Amniotic epithelial cell (primary cell): ENCODE data around the gene UFSP2.
A peak's percentile ranks its signal among the peaks of the same experiment; 100 is the strongest.
"Not testable (repeated sequence)": the region's sequence is repeated elsewhere in the genome, so short reads cannot be mapped to it uniquely, and the experiment has no call there.

Source experiments
- DNase-seq: peaks from one replicate; pipeline ENCODE4 v3.0.0-alpha.2; 2010; ENCODE audit warnings: low read depth

UFSP2 gene

DNA sequence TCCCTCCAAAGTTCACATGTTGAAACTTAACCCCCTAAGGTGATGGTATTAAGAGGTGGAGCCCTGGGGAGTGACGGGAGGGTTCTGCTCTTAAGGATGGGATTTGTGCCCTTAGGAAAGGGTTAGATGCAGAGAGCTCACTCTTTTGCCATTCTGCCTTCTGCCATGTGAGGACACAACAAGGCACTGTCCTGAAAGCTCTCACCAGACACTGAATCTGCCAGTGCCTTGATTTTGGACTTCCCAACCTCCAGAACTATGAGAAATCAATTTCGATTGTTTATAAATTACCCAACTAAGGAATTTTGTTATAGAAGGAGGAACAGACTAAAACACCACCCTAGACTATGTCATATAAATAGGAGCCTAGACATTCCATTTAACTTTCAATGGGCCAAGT is 41.7 kb downstream of the UFSP2 start:
- no peak for DNase-seq

DNA sequence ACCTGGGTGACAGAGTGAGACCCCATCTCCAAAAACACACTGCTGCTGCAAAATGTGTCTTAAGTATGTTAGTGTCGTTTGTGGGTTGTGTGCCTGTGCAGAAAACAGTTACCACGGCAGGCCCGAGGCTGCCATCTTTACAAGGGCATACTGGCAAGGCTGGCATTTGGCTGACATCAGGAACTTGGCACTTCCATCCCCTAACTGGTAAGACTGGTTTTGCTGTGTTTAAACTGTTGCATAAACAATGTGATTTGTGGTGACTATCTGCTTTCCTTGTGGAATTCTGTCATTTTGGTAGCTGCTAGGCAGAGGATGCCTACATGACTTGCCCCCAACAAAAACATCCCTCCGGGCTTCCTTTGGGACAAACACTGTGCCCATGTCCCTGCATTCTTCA is 42.3 kb downstream of the UFSP2 start:
- DNase-seq: no peak

DNA sequence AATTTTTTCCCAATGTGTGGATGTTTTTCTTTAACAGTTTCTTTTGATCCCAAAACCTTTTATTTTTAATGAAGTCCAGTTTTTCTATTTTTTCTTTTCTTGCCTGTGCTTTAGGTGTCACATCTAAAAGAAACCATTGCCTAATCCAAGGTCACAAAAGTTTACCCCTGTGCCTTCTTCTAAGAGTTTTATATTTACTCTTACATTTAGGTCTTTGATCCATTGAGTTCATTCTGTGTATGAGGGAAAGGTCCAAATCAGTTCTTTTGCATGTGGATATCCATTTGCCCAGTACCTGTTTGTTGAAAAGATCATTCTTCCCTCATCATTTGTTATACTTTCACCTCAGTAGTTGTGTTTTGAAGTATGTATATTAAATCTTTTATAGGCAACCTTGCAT is 43.0 kb downstream of the UFSP2 start:
- DNase-seq: no peak

DNA sequence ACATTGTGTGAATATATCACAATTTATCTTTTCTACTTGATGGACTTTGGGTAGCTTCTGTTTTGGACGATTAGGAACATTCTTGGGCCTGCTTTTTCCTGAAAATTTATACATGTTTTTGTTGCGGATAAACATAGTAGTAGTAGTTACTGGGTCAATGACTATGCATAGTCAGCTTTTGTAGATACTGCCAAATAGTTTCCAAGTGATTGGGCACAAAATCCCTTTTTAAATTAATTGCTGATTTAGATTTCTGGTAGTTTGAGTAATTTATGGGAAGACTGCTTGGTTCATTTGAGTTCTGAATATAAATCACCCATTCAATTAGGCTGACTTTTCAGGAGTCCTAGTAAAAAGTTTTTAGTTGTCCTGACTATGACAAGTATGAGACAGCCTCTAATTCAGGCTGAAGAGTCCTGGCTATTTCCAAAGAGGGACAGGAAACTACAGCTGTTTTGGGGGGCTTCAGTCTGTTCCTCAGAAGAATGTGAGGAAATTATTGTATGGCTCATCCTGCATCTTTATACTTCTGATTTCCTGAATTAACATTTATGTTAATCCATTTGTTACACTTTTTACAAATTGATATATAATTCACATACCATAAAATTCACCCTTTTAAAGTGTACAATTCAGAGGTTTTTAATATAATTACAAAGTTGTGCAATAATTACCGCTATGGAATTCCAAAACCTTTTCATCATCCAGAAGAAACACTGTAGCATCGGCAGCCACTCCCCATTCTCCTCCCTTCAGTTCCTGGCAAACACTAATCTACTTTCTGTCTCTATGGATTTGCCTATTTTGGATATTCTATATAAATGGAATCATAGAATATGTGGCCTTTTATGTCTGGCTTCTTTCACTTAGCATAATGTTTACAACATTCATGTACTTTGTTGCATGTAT is 44.2 kb downstream of the UFSP2 start:
- peak; percentile 54 for DNase-seq

DNA sequence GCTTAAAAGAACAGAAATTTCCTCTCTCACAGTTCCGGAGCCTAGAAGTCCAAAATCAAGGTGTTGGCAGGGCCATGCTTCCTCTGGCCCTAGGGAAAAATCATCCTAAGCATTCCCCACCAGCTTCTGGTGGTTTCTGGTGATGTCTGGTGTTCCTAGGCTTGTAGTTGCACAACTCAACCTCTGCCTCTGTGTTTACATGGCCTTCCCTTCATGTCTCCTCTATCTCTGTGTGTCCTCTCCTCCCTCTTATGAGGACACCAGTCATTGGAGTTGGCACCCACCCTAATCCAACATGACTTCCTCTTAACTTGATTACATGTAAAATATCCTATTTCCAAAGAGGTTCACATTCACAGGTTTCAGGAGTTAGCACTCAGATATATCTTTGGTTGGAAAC is 45.4 kb downstream of the UFSP2 start:
- no peak for DNase-seq

DNA sequence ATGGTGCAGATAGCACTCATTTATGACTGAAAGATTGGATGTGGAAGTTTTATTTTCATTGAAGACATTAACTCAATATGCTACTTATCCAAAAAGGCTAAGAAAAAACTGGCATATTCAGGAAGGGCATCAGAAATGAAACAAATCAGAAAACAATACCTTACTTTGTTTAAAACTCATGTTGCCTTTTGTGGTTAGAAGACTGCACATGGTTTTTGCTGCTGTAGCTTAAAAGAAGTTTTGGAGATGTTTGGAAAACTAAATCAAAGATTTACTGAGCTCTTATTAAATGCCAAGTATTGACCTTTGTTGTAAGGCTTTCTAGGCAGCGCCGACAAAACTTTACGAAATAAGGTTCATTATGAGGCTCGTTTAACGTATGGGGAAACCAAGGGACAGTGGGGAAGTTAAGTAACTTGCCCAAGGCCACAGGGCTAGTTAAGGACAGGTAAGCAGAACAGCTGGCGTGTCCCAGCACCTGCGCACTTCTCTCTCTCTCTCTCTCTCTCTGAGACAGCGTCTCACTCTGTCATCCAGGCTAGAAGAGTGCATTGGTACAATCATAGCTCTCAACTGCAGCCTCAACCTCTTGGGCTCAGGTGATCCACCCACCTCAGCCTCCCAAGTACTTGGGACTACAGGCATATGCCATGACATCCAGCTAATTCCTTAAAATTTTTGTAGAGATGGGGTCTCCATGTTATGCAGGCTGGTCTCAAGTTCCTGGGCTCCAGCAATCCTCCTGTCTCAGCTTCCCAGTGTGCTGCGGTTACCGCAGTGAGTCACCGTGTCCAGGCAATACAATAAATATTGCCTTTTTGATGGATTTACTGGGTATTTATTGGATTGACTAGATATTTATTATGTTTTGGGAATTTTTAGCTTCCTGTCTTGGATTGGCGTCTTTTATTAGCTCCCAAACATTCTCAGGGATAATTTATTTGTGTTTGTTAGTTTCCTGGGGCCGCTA is 46.2 kb downstream of the UFSP2 start:
- no peak for DNase-seq

DNA sequence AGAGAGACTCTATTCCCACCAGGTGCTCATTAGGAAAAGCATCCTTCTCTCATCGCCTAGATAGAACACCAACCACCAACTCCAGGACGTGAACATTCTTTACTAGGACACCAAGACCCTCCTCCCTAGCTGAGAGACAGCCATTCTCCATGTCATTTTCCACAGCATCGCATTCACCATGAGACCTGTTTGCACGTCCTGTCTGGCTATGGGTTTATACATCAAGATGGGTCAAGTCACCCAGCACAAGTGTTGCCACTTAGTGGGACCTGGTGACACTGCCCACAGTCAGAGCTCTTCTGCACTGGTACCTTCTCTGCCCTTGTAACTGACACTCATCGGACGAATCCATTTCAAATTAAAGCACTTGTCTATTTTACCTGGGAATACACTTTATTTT is 47.5 kb downstream of the UFSP2 start:
- DNase-seq: no peak

DNA sequence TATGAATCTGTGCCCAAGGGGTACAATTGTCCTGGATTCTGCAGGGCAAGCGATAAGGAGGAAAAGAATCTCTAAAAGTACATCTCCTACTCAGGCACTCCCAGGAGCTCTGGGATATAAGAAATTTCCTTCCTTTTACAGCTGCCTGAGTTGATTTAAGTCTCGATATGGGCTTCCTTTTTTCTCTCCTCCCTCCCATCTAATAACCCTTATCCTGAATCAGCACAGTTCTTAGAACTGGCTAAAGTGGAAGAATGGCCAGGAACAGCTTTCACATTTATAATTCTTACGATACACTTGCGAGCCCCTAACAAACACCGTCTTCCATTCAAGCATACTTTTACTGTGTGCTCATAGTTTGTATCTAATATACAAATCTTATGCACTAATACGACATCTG is 51.2 kb downstream of the UFSP2 start:
- no peak for DNase-seq

DNA sequence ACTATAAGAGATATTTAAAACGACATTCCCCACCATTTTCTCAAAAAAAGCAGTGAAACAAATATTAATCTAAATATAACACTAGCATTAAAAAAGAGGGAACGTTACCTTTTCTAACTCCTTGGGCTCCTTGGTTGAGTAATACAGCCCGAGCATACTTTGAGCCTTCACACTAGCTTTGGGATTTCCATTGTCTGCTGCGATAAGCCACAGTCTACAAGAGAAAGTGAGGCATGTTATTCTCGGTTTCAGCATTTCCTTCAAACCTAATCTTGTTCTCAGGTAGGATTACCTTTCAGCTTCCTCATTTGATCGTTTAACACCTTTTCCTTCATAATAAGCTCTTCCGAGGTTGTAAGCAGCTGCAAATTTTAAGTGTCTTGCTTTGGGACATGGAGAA is 51.7 kb downstream of the UFSP2 start:
- DNase-seq: no peak

DNA sequence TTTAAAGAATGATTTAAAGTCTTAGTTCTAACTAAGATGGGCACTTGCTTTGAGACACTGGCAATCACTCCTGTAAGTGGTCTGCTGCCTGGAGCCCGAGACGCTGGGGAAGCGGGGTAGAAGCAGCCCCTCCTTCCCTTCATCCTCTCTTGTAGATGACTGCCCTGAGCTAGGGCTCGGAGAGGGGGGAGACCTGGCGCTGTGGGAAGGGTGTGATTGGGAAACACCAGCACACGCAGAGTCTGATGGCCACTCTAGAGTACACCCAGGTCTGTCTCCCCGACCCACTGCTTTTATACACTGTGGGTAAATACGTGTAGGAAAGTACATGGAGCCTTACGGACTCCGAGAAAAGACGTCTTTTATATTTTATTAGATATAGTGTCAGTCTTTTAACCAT is 54.1 kb downstream of the UFSP2 start:
- DNase-seq: no peak

DNA sequence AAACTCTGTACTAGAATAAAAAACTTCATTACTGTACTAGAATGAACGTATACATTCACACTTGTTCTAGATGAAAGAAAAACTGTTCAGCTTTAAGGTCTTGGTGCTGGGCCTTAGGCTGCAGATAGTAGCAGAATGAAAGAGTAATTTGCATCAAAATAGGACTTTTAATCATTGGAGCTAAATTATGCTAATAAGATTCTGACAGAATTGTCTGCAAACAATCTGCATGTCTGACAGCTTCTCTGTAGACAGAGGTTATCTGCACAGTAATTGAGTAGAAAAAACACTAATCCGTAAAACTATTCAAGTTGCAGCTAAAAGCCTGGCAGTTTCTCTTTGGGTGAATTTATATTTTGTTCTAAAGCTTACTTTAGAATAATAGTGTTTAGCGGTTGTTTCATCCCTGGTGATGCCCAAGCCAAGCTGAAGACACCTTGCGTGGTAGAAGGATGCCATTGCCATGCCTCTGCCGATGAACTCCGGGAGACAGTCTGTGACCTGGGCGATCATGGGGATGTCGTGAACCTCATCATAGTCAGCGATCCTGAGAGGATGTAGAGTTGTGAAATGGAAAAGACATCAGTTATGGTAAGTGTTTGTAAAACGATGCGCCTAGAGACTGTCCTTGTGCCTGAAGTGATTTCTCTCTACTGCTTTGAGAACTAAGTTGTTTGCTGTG is 55.4 kb downstream of the UFSP2 start:
- DNase-seq: no peak

DNA sequence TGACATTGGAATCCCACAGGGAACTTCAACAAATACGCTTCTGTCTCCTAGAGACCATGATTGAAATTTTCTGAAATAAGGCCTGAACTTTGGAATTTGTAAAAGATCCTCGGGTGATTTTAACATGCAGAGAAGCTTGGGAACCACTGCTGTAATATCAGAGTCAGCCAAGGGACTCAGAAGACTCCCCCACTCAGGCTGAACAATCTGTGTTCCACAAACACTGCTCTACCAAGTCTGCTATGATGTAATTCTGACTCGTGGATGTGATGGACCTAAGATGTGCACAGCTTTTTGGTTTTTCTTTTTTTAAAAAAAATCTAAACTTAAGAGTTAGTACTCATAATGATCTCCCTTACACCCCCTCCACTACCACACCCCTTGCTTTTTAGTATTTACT is 56.0 kb downstream of the UFSP2 start:
- DNase-seq: peak; percentile 45

DNA sequence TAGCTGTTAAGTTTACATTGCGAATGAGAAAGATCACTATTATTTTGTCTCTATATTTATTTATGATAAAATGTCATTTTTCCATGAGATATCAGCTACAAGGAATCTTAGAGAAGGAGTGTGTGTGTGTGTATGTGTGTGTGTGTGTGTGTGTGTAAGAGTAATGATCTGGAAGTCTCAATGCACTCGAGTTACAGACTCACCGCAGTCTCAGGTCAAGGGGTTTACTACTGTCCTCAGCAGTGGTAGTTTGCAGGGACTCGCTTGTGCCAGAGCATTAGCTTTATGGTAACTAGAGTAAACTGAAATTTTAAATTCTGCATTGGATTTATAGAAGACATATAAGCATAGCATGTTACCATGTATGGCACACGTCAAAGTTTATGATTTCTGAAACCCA is 60.9 kb downstream of the UFSP2 start:
- DNase-seq: no peak

DNA sequence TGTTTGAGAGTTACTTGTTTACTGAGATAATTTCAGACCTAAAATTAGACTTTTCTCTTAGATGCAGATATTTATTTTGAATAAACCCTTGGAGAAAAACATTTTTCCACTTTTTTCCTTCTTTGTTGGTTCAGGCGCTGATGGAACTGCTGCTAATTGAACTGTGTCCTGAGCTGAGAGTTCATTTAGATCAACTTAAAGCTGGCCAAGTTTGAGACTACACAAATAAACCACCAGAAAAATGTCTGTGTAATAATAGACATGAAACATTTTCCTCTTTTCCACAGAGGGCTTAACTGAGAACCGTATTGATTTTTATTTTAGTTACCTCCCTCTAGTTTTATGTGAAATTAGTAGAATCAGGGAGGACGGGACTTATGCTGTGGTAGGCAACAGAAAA is 62.5 kb downstream of the UFSP2 start:
- DNase-seq: no peak

DNA sequence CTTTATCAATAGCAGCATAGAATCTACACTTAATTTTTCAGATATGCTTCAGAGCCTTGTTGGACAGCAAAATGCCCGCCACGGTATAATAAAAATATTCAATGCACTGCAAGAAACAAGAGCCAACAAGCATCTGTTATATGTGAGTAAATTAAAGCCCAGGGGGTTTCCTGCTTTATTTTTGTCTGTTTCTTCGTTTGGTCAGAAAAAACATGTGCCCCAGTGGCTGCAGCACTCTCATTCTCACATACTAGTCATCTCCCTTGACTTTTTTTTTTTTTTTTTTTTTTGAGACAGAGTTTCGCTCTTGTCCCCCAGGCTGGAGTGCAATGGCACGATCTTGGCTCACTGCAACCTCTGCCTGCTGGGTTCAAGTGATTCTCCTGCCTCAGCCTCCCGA is 63.2 kb downstream of the UFSP2 start:
- not testable (repeated sequence) for DNase-seq

DNA sequence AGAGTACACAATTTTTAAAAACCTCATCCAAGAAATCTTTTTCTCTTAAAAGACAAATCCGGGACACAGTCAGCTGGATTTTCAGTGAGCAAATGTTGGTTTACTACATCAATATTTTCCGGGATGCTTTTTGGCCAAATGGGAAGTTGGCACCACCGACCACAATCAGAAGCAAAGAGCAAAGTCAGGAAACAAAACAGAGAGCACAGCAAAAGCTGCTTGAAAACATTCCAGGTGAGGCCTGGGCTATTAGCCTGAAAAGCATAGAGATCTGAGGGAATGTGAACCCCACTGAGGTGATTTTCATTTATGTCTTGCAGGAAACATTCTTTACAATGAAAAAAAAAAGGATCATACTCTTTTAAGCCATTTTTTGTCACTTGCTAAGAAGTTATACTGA is 63.9 kb downstream of the UFSP2 start:
- DNase-seq: no peak

DNA sequence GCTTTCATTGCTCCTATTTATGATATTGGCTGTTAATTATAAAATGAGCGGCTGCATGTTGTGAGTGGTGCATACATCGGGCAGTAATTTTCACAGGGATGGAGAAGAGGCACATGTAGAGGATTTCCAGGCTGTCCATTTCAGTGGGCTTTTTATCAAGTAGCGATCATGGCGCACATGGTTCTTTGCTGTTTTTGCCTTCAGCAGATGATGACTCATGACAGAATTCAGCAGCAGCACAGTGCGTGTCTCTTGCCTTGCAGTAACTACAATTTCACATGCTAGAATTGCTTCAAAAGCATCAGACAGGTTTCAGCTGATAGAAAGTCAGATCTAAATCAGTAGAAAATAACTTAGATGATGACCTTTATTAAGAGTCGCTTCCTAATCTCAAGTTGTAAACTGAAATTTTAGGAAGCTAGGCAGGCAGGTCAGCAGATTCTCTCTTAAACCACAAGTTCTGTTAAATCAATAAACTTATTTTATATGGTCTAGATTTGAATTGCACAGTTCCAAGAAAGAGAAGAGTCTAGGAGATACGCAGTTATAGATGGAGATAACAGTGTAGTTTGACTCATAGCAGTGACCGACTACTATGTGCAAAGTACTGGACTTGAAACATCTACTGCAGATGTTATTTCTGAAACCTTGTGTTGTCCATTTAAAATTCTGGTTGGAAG is 65.9 kb downstream of the UFSP2 start:
- peak; percentile 83 for DNase-seq

DNA sequence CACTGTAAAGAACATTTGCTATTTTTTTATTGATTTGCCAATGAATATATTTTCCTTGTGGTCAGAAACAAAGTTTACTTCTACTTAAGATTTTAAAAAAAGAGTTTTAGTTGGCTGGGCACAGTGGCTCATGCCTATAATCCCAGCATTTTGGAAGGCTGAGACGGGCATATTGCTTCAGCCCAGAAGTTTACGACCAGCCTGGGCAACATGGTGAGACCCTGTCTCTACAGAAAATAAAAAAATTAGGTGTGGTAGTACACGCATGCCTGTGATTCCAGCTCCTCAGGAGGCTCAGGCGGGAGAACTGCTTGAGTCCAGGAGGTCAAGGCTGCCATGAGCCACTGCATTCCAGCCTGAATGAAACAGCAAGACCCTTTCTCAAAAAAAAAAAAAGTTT is 66.8 kb downstream of the UFSP2 start:
- peak; percentile 34 for DNase-seq

DNA sequence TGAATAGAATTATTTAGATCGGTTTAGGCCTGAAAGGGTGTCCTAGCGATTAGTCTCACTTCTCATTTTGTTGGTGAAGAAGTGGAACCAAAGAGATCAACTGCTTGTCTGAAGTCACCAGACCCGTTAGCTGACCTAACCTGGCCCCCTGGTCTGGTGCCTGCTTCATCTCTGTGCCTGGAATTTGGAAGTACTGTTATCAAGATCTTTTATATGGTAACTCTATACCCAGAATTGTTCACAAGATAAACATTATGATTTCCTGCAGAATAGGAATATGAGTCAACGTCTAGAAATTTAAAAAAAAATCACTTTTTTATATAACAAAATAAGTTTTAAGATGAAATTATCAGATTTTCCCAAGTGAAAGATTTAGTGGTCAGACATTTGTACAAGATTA is 67.2 kb downstream of the UFSP2 start:
- DNase-seq: peak; percentile 64

DNA sequence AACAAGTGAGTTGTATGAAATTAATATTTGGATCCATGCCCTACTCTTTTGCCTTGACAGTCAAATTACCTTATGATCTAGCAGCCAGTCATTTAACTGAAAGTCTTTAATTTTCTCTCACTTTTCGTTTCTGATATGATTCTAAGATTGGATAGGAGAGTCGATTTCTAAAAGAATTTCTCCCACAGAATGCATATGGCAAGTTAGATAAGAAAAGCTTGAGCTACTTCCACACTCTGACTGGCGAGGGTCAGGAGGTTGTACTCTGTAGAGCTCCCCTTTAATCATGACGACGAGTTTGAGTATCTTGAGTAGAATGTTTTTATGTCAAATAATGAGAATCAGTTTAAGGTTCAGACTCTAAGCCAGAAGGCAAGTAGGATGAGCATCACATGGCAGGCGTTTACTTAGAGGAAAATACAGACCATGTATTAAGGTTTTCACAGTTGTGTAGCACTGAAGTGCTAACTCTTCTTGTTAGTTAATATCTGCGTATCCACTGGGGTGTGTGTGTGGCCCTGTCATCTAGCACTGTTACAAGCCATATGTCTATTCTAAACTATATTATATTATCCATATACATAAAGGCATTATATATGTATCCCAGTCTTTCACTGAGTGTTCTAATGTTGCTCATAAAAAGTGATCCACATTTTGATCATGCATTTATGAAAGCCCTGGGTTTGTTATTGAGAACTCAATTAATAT is 67.9 kb downstream of the UFSP2 start:
- no peak for DNase-seq

DNA sequence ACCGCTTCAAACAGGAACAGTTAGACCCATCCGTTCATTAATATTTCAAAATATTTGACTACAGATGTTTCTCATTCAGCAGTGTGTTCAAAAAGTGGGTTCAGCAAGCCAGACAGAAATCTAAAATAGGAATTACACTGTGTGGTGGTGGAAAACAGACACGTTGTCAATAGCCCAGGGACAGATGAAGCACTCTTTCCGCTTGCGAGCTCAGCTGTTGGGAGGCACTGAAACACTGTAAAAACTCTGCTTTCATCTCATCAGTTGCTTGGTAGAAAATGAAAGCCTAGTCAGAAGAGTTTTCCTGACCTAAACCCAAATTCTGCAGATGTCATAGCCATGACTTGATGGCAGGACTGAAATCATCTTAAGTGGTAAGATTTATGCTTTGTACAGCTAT is 68.6 kb downstream of the UFSP2 start:
- DNase-seq: no peak
